Endothelial cell of umbilical vein (primary cell): ENCODE data around the gene HHATL. TPM values are rescaled to one million over a fixed set of nuclear protein-coding genes. Genes with fewer than 3 reads are reported as not detected.

Experiments used
- BruUV-seq: library from RNA; stranded (reverse); fragments of 400-500 nt; replicated peaks from 2 replicates; lab custom pipeline; 2021; lab: Mats Ljungman, UMichigan
- CTCF ChIA-PET: fragments of 300-600, 350-600 bp; sonication (Branson Sonifier 250); formaldehyde crosslinking; loops from one replicate; lab custom pipeline; 2021; ENCODE audit warnings: antibody characterized with exemption, inconsistent platforms; lab: Charles Lee
- POLR2A ChIA-PET: fragments of 300-600, 350-600 bp; sonication (Branson Sonifier 250); formaldehyde crosslinking; loops from one replicate; lab custom pipeline; 2021; ENCODE audit warnings: antibody characterized with exemption, inconsistent platforms; lab: Charles Lee
- DNase-seq: peaks from one replicate; pipeline ENCODE4 v3.0.0-alpha.2; 2011; ENCODE audit warnings: low read depth, low spot score
- FAIRE-seq: peaks from 2 replicates; lab custom pipeline; 2011; peaks lifted over from hg19 to GRCh38; lab: Jason Lieb, UNC
- H2AFZ ChIP-seq: 2 replicates; pipeline ENCODE4 v1.6.0; 2012; ENCODE audit warnings: low read depth, low read length, control low read depth, inconsistent platforms
- H3K27ac ChIP-seq: 2 replicates; pipeline ENCODE4 v1.5.1; 2011; ENCODE audit warnings: low read depth, mild to moderate bottlenecking, control low read depth, low read length, moderate library complexity; ENCODE audit not compliant: insufficient read depth
- H3K27me3 ChIP-seq, 2 experiments: 2 replicates each; pipeline versions ENCODE4 v1.6.0 to v1.6.1; 2011; ENCODE audit warnings: low read length in 2 of 2, mixed read lengths in 1 of 2; ENCODE audit not compliant: control insufficient read depth in 2 of 2, insufficient read depth in 2 of 2
- H3K36me3 ChIP-seq, 2 experiments: 2 replicates in 1 of 2; 3 replicates in 1 of 2; pipeline ENCODE4 v1.5.1; 2011; ENCODE audit warnings: low read length in 2 of 2, mild to moderate bottlenecking in 1 of 2, moderate library complexity in 1 of 2; ENCODE audit not compliant: control insufficient read depth in 2 of 2, insufficient read depth in 2 of 2; ENCODE audit errors: extremely low read depth in 1 of 2
- H3K4me1 ChIP-seq: 3 replicates; pipeline ENCODE4 v1.5.1; 2011; ENCODE audit warnings: mild to moderate bottlenecking, low read length; ENCODE audit not compliant: control insufficient read depth, insufficient read depth; ENCODE audit errors: extremely low read depth
- H3K4me2 ChIP-seq: 2 replicates; pipeline ENCODE4 v1.6.1; 2011; ENCODE audit warnings: low read length, control low read depth, mixed read lengths; ENCODE audit not compliant: insufficient read depth
- H3K4me3 ChIP-seq, 3 experiments: fragments of 200-600 bp in 1 of 3; sonication (generic), shearing (Covaris generic) in 1 of 3; replicated peaks in 1 of 3; 2 replicates each; pipeline ENCODE4 v1.5.1; 2011 to 2016; ENCODE audit warnings: control low read depth in 3 of 3, low read length in 3 of 3, mild to moderate bottlenecking in 2 of 3, inconsistent platforms in 1 of 3, low read depth in 1 of 3, moderate library complexity in 1 of 3; ENCODE audit not compliant: insufficient read depth in 1 of 3
- H3K79me2 ChIP-seq: 2 replicates; pipeline ENCODE4 v1.6.0; 2012; ENCODE audit warnings: low read length, inconsistent platforms; ENCODE audit not compliant: control insufficient read depth, insufficient read depth
- H3K9ac ChIP-seq: replicated peaks from 2 replicates; pipeline ENCODE3; 2011; ENCODE audit warnings: low read length, control low read depth; ENCODE audit not compliant: insufficient read depth; ENCODE audit errors: extremely low read depth
- H3K9me1 ChIP-seq: replicated peaks from 3 replicates; pipeline ENCODE4 v1.6.0; 2011; ENCODE audit warnings: mild to moderate bottlenecking, low read length; ENCODE audit not compliant: control insufficient read depth, insufficient read depth; ENCODE audit errors: extremely low read depth
- H3K9me3 ChIP-seq: replicated peaks from 2 replicates; pipeline ENCODE4 v1.5.1; 2012; ENCODE audit warnings: low read length, inconsistent platforms; ENCODE audit not compliant: control insufficient read depth, insufficient read depth
- H4K20me1 ChIP-seq: replicated peaks from 2 replicates; pipeline ENCODE3; 2011; ENCODE audit warnings: mild to moderate bottlenecking, low read length; ENCODE audit not compliant: control insufficient read depth, insufficient read depth; ENCODE audit errors: extremely low read depth
- EZH2 ChIP-seq: IDR thresholded peaks from 2 replicates; pipeline ENCODE4 v1.6.1; 2012; ENCODE audit warnings: borderline replicate concordance, low read depth, mild to moderate bottlenecking, moderate library complexity, low read length, inconsistent platforms; ENCODE audit not compliant: severe bottlenecking
- FOS ChIP-seq: IDR thresholded peaks from 2 replicates; pipeline ENCODE4 v1.6.1; 2011; ENCODE audit warnings: mild to moderate bottlenecking, low read length, moderate library complexity, borderline replicate concordance; ENCODE audit not compliant: insufficient read depth
- GATA2 ChIP-seq: IDR thresholded peaks from 2 replicates; pipeline ENCODE4 v1.7.0; 2011; ENCODE audit warnings: low read depth, mild to moderate bottlenecking, moderate library complexity, mixed read lengths, low read length; ENCODE audit not compliant: insufficient read length, insufficient read depth
- JUN ChIP-seq: IDR thresholded peaks from 2 replicates; pipeline ENCODE4 v1.6.1; 2011; ENCODE audit warnings: borderline replicate concordance, low read depth; ENCODE audit not compliant: insufficient read length, insufficient read depth
- MAX ChIP-seq: IDR thresholded peaks from 2 replicates; pipeline ENCODE4 v1.6.1; 2011; ENCODE audit not compliant: insufficient read depth, insufficient read length
- POLR2A ChIP-seq: IDR thresholded peaks from 2 replicates; pipeline ENCODE4 v1.6.1; 2012; ENCODE audit warnings: low read depth, mild to moderate bottlenecking, control low read depth, low read length
- POLR2AphosphoS5 ChIP-seq: IDR thresholded peaks from 2 replicates; pipeline ENCODE4 v1.6.1; 2012; ENCODE audit warnings: low read depth, mild to moderate bottlenecking, control low read depth, low read length, moderate library complexity; ENCODE audit not compliant: insufficient read depth
- dilution Hi-C: fragments of 300-500 bp; cut with MboI; formaldehyde crosslinking; loops from one replicate; pipeline ENCODE4 v1.15.0; 2019; ENCODE audit warnings: low sequenced_read_pairs; ENCODE audit not compliant: extremely low pct_ligation_motif_present
- intact Hi-C: fragments of 100-400 bp; cut with micrococcal nuclease; formaldehyde crosslinking; loops from one replicate; pipeline ENCODE4 v1.10.0; 2022
- polyA plus RNA-seq, 4 experiments: library from polyadenylated mRNA; depleted of rRNA in 3 of 4; stranded (reverse) in 3 of 4; unstranded in 1 of 4; fragments of >200 nt; gene quantifications; 2 replicates each; pipeline versions ENCODE4 v1.2.1 to v1.2.3, GENCODE V29; 2011 to 2012; ENCODE audit warnings: missing spikeins in 1 of 4
- total RNA-seq: library from RNA; stranded (reverse); gene quantifications from 2 replicates; pipeline ENCODE4 v1.2.3, GENCODE V29; 2021
- TF ChIP-seq, protein P1 (sequence below), 2 donors: IDR thresholded peaks; 1 replicate in 1 of 2; 2 replicates in 1 of 2; pipeline ENCODE4 v1.5.1; 2011; ENCODE audit warnings: low read length in 2 of 2, mild to moderate bottlenecking in 2 of 2, moderate library complexity in 2 of 2, control low read depth in 1 of 2, inconsistent platforms in 1 of 2, low read depth in 1 of 2; ENCODE audit not compliant: insufficient read depth in 1 of 2; ENCODE audit errors: extremely low read depth in 1 of 2

The HHATL gene
- total and polyA plus RNA-seq, 2 donors (not counting 3 experiments of a cell fraction or from before 2014, with no cell fraction given) = not detected

- Histone ChIP-seq H3K4me1 (peaks cover 36% of the 10 kb centered on the region), H3K79me2 (peaks cover 34% of the 10 kb centered on the region), H3K9ac (no peak overlapping the region), H4K20me1 (no peaks in the 10 kb centered on the region), H2AFZ (no peak overlapping the region), H3K9me3 (no peaks in the 10 kb centered on the region), H3K27ac (no peak overlapping the region), H3K36me3 (peaks cover 7 to 9% of the 10 kb centered on the region in 2 experiments), H3K9me1 (no peaks in the 10 kb centered on the region), H3K27me3 (no peaks in the 10 kb centered on the region), H3K4me3 (no peak overlapping the region), H3K4me2 (no peak overlapping the region)
- ChIA-PET POLR2A (no interaction called here), CTCF (interaction anchor here (1.1 to 2.0 kb wide), 6 partner anchors 10 to 104 kb away, joined by 3 to 15 read pairs (median 4); partner anchors contain the start of gene SEC22C)
- intact Hi-C loops = loop anchor here (1.0 kb wide), 1 partner anchor 93 kb away; no protein-coding TSS in a partner anchor
- no TSS peak for BruUV-seq
- TF ChIP-seq GATA2 = no peak
- no peak for TF ChIP-seq MAX
- TF ChIP-seq JUN = no peak
- no peak for TF ChIP-seq FOS
- no peak for TF ChIP-seq POLR2AphosphoS5
- TF ChIP-seq, protein P1, sequence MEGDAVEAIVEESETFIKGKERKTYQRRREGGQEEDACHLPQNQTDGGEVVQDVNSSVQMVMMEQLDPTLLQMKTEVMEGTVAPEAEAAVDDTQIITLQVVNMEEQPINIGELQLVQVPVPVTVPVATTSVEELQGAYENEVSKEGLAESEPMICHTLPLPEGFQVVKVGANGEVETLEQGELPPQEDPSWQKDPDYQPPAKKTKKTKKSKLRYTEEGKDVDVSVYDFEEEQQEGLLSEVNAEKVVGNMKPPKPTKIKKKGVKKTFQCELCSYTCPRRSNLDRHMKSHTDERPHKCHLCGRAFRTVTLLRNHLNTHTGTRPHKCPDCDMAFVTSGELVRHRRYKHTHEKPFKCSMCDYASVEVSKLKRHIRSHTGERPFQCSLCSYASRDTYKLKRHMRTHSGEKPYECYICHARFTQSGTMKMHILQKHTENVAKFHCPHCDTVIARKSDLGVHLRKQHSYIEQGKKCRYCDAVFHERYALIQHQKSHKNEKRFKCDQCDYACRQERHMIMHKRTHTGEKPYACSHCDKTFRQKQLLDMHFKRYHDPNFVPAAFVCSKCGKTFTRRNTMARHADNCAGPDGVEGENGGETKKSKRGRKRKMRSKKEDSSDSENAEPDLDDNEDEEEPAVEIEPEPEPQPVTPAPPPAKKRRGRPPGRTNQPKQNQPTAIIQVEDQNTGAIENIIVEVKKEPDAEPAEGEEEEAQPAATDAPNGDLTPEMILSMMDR (IDR thresholded peaks at IDR 0.05; ENCODE audit: extremely low read depth in 1 of 2, insufficient read depth in 1 of 2, low read depth in 1 of 2, low read length in 2 of 2) = no peak
- no peak for TF ChIP-seq EZH2
- TF ChIP-seq POLR2A = no peak
- FAIRE-seq (peak; percentile 12), DNase-seq (no peak)
- dilution Hi-C loops = no loop called here
Observed at GRCh38 chr3:42651248-42652091, 51.1 kb downstream of the HHATL start.
